Activated T-cell treated with anti-CD3 and anti-CD28 coated beads, Interleukin-2, amount 50 U/mL, for 24 hours (primary cell): ENCODE measurements around the gene ZNF592.

ENCODE experiments used
- DNase-seq: peaks from one replicate; pipeline ENCODE4 v3.0.0-alpha.2; 2020
- H3K27ac Mint-ChIP-seq: 2 replicates; pipeline ENCODE4 v1.8.0; 2020; ENCODE audit warnings: mild to moderate bottlenecking, mixed read lengths
- H3K27me3 Mint-ChIP-seq: 2 replicates; pipeline ENCODE4 v1.8.0; 2020; ENCODE audit warnings: mixed read lengths
- H3K36me3 Mint-ChIP-seq: 2 replicates; pipeline ENCODE4 v1.8.0; 2020; ENCODE audit warnings: low read depth, mixed read lengths
- H3K4me1 Mint-ChIP-seq: 2 replicates; pipeline ENCODE4 v1.8.0; 2020; ENCODE audit warnings: low read depth, mixed read lengths
- H3K4me3 Mint-ChIP-seq: 2 replicates; pipeline ENCODE4 v1.8.0; 2020; ENCODE audit warnings: mild to moderate bottlenecking, moderate library complexity, mixed read lengths
- H3K9me3 Mint-ChIP-seq: 2 replicates; pipeline ENCODE4 v1.8.0; 2020; ENCODE audit warnings: mixed read lengths

ZNF592 gene, protein sequence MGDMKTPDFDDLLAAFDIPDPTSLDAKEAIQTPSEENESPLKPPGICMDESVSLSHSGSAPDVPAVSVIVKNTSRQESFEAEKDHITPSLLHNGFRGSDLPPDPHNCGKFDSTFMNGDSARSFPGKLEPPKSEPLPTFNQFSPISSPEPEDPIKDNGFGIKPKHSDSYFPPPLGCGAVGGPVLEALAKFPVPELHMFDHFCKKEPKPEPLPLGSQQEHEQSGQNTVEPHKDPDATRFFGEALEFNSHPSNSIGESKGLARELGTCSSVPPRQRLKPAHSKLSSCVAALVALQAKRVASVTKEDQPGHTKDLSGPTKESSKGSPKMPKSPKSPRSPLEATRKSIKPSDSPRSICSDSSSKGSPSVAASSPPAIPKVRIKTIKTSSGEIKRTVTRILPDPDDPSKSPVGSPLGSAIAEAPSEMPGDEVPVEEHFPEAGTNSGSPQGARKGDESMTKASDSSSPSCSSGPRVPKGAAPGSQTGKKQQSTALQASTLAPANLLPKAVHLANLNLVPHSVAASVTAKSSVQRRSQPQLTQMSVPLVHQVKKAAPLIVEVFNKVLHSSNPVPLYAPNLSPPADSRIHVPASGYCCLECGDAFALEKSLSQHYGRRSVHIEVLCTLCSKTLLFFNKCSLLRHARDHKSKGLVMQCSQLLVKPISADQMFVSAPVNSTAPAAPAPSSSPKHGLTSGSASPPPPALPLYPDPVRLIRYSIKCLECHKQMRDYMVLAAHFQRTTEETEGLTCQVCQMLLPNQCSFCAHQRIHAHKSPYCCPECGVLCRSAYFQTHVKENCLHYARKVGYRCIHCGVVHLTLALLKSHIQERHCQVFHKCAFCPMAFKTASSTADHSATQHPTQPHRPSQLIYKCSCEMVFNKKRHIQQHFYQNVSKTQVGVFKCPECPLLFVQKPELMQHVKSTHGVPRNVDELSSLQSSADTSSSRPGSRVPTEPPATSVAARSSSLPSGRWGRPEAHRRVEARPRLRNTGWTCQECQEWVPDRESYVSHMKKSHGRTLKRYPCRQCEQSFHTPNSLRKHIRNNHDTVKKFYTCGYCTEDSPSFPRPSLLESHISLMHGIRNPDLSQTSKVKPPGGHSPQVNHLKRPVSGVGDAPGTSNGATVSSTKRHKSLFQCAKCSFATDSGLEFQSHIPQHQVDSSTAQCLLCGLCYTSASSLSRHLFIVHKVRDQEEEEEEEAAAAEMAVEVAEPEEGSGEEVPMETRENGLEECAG (N-terminal part only)

DNA sequence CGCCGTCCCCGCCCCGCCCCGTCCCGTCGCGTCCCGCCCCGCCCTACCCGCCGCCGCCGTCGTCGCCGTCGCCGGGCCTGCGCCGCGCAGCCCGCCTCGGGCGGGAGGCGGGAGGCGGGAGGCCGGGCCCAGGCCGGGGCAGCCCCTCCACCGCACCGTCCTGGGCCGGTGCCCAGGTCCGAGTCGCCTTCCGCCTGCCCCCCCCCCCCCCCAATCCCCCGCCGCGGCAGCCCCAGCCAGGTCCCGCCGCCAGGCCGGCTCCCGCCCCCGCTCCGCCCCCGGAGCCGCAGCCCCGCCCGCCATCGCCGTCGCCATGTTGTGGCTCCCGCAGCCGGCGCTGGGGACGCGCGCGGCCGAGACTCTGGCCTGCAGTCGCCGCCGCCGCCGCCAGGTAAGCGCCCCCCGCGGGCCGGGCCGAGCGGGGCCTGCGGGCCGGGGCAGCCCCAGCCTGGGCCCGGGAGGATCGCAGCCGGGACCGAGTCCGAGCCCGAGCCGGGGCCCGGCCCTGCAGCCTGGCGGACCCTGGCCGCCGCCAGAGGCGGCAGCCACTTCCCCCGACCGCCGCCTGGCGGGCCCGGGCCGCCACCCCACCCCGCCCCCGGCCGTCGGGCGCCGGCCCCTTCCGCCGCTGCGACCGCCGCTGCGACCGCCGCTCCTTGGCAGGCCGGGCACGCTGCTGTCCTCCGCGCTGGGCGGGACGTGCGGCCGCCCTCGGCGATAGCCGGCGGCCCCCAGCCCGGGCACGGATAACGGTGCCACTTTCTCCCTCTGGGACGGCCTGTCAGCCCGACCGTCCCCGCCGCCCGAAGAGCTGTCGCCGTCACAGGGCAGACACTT lies at the start of gene ZNF592:
TSS of gene ZNF592 (plus strand) at position 319 of the 837 bp plus-strand sequence. CDS start 34,084 bp downstream, outside the sequence.
- Mint-ChIP-seq H3K27me3 (no peaks in the 10 kb centered on the region), H3K4me3 (peak within 1 kb of the TSS; percentile 94), H3K27ac (peak within 1 kb of the TSS; percentile 99), H3K9me3 (no peaks in the 10 kb centered on the region), H3K4me1 (peaks cover 68% of the 10 kb centered on the region), H3K36me3 (peaks cover 39% of the 10 kb centered on the region)
- DNase-seq, result peak; percentile 89

DNA sequence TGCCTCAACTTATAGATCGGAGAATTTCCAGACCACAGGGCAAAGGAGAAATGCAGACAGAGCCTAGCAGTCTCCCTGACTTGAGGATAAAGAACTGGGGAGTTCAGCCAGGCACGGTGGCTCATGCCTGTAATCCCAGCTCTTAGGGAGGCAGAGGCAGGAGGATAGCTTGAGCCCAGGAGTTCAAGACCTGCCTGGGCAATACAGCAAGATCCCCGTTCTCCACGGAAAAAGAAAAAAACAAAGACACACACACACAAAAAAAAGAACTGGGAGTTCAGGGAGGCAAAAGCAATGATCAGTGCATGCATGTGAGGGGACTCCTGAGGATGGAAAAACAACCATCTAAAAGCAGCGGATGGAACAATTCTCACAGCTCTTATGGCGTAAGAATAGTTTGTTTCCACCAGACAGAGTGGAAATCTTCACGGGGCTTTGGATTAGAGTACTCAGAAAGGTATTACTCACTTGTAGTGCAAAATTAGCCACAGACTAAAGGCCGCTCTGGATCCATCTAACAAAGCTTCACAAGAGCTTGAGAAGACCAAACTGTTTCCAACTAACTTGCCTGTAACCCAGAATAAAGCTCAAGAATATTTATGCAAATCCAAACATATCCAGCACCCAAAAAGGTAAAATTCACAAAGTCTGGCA lies 48.7 kb upstream of the ZNF592 start:
- peaks cover 39% of the 10 kb centered on the region for H3K36me3 Mint-ChIP-seq
- no peaks in the 10 kb centered on the region for H3K27me3 Mint-ChIP-seq
- H3K9me3 Mint-ChIP-seq, result no peaks in the 10 kb centered on the region
- peaks cover 71% of the 10 kb centered on the region for H3K4me1 Mint-ChIP-seq
- H3K27ac Mint-ChIP-seq, result peak overlapping the region; percentile 89
- peak overlapping the region; percentile 49 for H3K4me3 Mint-ChIP-seq
- DNase-seq, result no peak

- peak overlapping the region; percentile 29 for H3K27ac Mint-ChIP-seq
- H3K4me1 Mint-ChIP-seq, result peaks cover 71% of the 10 kb centered on the region
- no peak for DNase-seq
- H3K36me3 Mint-ChIP-seq, result peaks cover 53% of the 10 kb centered on the region
- no peak overlapping the region for H3K4me3 Mint-ChIP-seq
- no peaks in the 10 kb centered on the region for H3K27me3 Mint-ChIP-seq
- H3K9me3 Mint-ChIP-seq, result no peaks in the 10 kb centered on the region
Measured at GRCh38 chr15:84702961-84703482, 45.4 kb upstream of the ZNF592 start.

GRCh38 chr15:84703808-84704207 lies 44.6 kb upstream of the ZNF592 start:
- H3K27me3 Mint-ChIP-seq, result no peaks in the 10 kb centered on the region
- H3K9me3 Mint-ChIP-seq, result no peaks in the 10 kb centered on the region
- H3K4me1 Mint-ChIP-seq, result peaks cover 71% of the 10 kb centered on the region
- peak overlapping the region; percentile 7 for H3K27ac Mint-ChIP-seq
- no peak overlapping the region for H3K4me3 Mint-ChIP-seq
- H3K36me3 Mint-ChIP-seq, result peaks cover 58% of the 10 kb centered on the region
- DNase-seq, result no peak

GRCh38 chr15:84714372-84714771 lies 34.0 kb upstream of the ZNF592 start:
- H3K9me3 Mint-ChIP-seq, result no peaks in the 10 kb centered on the region
- H3K27ac Mint-ChIP-seq, result peak overlapping the region; percentile 63
- H3K36me3 Mint-ChIP-seq, result peaks cover 69% of the 10 kb centered on the region
- peaks cover 52% of the 10 kb centered on the region for H3K4me1 Mint-ChIP-seq
- no peak for DNase-seq
- no peaks in the 10 kb centered on the region for H3K27me3 Mint-ChIP-seq
- H3K4me3 Mint-ChIP-seq, result peak overlapping the region; percentile 100

- peaks cover 65% of the 10 kb centered on the region for H3K36me3 Mint-ChIP-seq
- H3K27ac Mint-ChIP-seq, result peak overlapping the region; percentile 96
- H3K4me3 Mint-ChIP-seq, result peak overlapping the region; percentile 100
- DNase-seq, result no peak
- H3K9me3 Mint-ChIP-seq, result no peaks in the 10 kb centered on the region
- peaks cover 52% of the 10 kb centered on the region for H3K4me1 Mint-ChIP-seq
- H3K27me3 Mint-ChIP-seq, result no peaks in the 10 kb centered on the region
Measured at GRCh38 chr15:84714821-84715220, 33.6 kb upstream of the ZNF592 start.

- no peak for DNase-seq
- peaks cover 60% of the 10 kb centered on the region for H3K36me3 Mint-ChIP-seq
- H3K4me3 Mint-ChIP-seq, result peak overlapping the region; percentile 100
- H3K27me3 Mint-ChIP-seq, result no peaks in the 10 kb centered on the region
- peaks cover 53% of the 10 kb centered on the region for H3K4me1 Mint-ChIP-seq
- H3K9me3 Mint-ChIP-seq, result no peaks in the 10 kb centered on the region
- H3K27ac Mint-ChIP-seq, result peak overlapping the region; percentile 96
Measured at GRCh38 chr15:84715441-84716035, 32.9 kb upstream of the ZNF592 start.

- Mint-ChIP-seq H3K4me1 (peaks cover 57% of the 10 kb centered on the region), H3K27me3 (no peaks in the 10 kb centered on the region), H3K27ac (peak within 1 kb of the TSS; percentile 96), H3K4me3 (peak within 1 kb of the TSS; percentile 100), H3K36me3 (peaks cover 55% of the 10 kb centered on the region), H3K9me3 (no peaks in the 10 kb centered on the region)
- DNase-seq, result peak; percentile 98
Measured at GRCh38 chr15:84716036-84716732, 32.2 kb upstream of the ZNF592 start, which contains the start of gene SEC11A. Gene SEC11A (minus strand): TSS chr15:84716139. CDS start chr15:84716075, 64 bp downstream.

DNA sequence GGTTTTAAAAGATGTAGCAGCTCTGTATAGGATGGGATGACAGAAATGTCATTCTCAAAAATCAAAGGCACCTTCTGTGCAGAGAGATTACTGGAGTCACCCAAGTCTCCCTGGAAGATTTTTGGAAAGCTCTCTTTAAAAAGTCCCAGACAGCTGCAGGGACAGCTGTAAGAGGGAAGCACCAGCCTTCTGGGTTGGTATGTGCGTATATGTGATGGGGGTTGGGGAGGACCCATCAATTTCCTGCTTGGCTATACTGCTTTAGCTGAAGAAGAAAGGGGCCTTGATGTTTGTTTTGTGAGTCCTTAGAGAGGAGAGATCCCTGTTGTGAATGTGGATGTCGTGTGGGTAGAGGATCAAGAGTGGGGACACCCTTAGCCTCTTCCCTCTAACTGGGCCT lies 27.0 kb upstream of the ZNF592 start:
- DNase-seq, result no peak
- Mint-ChIP-seq H3K27me3 (no peaks in the 10 kb centered on the region), H3K36me3 (peaks cover 8% of the 10 kb centered on the region), H3K4me3 (no peak overlapping the region), H3K27ac (peak overlapping the region; percentile 57), H3K4me1 (peaks cover 50% of the 10 kb centered on the region), H3K9me3 (no peaks in the 10 kb centered on the region)

DNA sequence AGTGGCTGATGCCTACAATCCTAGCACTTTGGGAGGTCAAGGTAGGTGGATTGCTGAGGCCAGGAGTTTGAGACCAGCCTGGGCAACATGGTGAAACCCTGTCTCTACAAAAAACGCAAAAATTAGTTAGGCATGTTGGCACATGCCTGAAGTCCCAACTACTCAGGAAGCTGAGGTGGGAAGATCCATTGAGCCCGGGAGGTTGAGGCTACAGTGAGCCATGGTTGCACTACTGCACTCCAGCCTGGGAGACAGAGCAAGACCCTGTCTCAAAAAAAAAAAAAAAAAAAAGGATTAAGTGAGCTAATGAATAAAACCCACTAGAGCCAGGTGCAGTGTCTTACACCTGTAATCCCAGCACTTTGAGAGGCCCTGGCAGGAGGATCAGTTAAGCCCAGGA lies 25.8 kb upstream of the ZNF592 start:
- Mint-ChIP-seq H3K4me1 (peaks cover 45% of the 10 kb centered on the region), H3K27me3 (no peaks in the 10 kb centered on the region), H3K4me3 (no peak overlapping the region), H3K27ac (no peak overlapping the region), H3K9me3 (no peaks in the 10 kb centered on the region), H3K36me3 (no peaks in the 10 kb centered on the region)
- no peak for DNase-seq

GRCh38 chr15:84725001-84725491 lies 23.3 kb upstream of the ZNF592 start:
- H3K27ac Mint-ChIP-seq, result peak overlapping the region; percentile 85
- no peaks in the 10 kb centered on the region for H3K36me3 Mint-ChIP-seq
- DNase-seq, result no peak
- no peaks in the 10 kb centered on the region for H3K9me3 Mint-ChIP-seq
- no peak overlapping the region for H3K4me3 Mint-ChIP-seq
- H3K27me3 Mint-ChIP-seq, result no peaks in the 10 kb centered on the region
- peaks cover 49% of the 10 kb centered on the region for H3K4me1 Mint-ChIP-seq

GRCh38 chr15:84727429-84727828 lies 21.0 kb upstream of the ZNF592 start:
- no peaks in the 10 kb centered on the region for H3K36me3 Mint-ChIP-seq
- DNase-seq, result no peak
- H3K9me3 Mint-ChIP-seq, result no peaks in the 10 kb centered on the region
- H3K4me1 Mint-ChIP-seq, result peaks cover 46% of the 10 kb centered on the region
- no peak overlapping the region for H3K27ac Mint-ChIP-seq
- H3K4me3 Mint-ChIP-seq, result no peak overlapping the region
- H3K27me3 Mint-ChIP-seq, result no peaks in the 10 kb centered on the region
